Fibroblast of lung (primary cell): ENCODE results near the gene EOGT. TPM values are rescaled to one million over a fixed set of nuclear protein-coding genes. Genes with fewer than 3 reads are reported as not detected.

Source experiments
- DNase-seq, 2 donors: peaks; one replicate each; pipeline versions ENCODE4 v3.0.0 to v3.0.0-alpha.2; 2010; ENCODE audit warnings: low read depth in 2 of 2
- H2AFZ ChIP-seq: 2 replicates; pipeline ENCODE4 v1.5.1; 2012; ENCODE audit warnings: low read length, control low read depth, inconsistent platforms
- H3K27ac ChIP-seq: 2 replicates; pipeline ENCODE4 v1.5.1; 2011; ENCODE audit warnings: low read length, control low read depth; ENCODE audit not compliant: insufficient read depth
- H3K27me3 ChIP-seq: 2 replicates; pipeline ENCODE4 v1.5.1; 2011; ENCODE audit warnings: mild to moderate bottlenecking, low read length; ENCODE audit not compliant: control insufficient read depth, insufficient read depth
- H3K36me3 ChIP-seq: 2 replicates; pipeline ENCODE4 v1.5.1; 2011; ENCODE audit warnings: low read length; ENCODE audit not compliant: control insufficient read depth, insufficient read depth
- H3K4me1 ChIP-seq: 2 replicates; pipeline ENCODE4 v1.5.1; 2011; ENCODE audit warnings: low read length; ENCODE audit not compliant: control insufficient read depth, insufficient read depth; ENCODE audit errors: extremely low read depth
- H3K4me2 ChIP-seq: 2 replicates; pipeline ENCODE4 v1.5.1; 2011; ENCODE audit warnings: low read length, control low read depth; ENCODE audit not compliant: insufficient read depth; ENCODE audit errors: extremely low read depth
- H3K4me3 ChIP-seq, 4 experiments: fragments of 200-600 bp in 1 of 4; sonication (generic) in 1 of 4; replicated peaks in 1 of 4; 2 replicates each; pipeline ENCODE4 v1.5.1; 2011 to 2016; ENCODE audit warnings: low read length in 4 of 4, low read depth in 3 of 4, mild to moderate bottlenecking in 3 of 4, control low read depth in 2 of 4, inconsistent platforms in 1 of 4, mixed read lengths in 1 of 4; ENCODE audit not compliant: insufficient read depth in 1 of 4; ENCODE audit errors: control extremely low read depth in 1 of 4
- H3K79me2 ChIP-seq: 2 replicates; pipeline ENCODE4 v1.5.1; 2012; ENCODE audit warnings: mild to moderate bottlenecking, low read length, inconsistent platforms; ENCODE audit not compliant: control insufficient read depth, insufficient read depth
- H3K9ac ChIP-seq: 2 replicates; pipeline ENCODE4 v1.5.1; 2011; ENCODE audit warnings: mild to moderate bottlenecking, low read length, control low read depth; ENCODE audit not compliant: insufficient read depth
- H3K9me3 ChIP-seq: 2 replicates; pipeline ENCODE4 v1.5.1; 2012; ENCODE audit warnings: low read depth, low read length; ENCODE audit not compliant: control insufficient read depth, insufficient read depth
- H4K20me1 ChIP-seq: 2 replicates; pipeline ENCODE4 v1.5.1; 2011; ENCODE audit warnings: low read length; ENCODE audit not compliant: control insufficient read depth, insufficient read depth; ENCODE audit errors: extremely low read depth
- CTCF ChIP-seq, 2 donors: IDR thresholded peaks in 1 of 2; conservative IDR thresholded peaks in 1 of 2; 1 replicate in 1 of 2; 2 replicates in 1 of 2; pipeline ENCODE4 v1.5.1; 2011 to 2012; ENCODE audit warnings: low read length in 2 of 2, control low read depth in 1 of 2, inconsistent platforms in 1 of 2, low read depth in 1 of 2, mild to moderate bottlenecking in 1 of 2
- EZH2 ChIP-seq: IDR thresholded peaks from 2 replicates; pipeline ENCODE4 v1.5.1; 2012; ENCODE audit warnings: low read length, control low read depth, mild to moderate bottlenecking; ENCODE audit errors: missing control alignments
- polyA plus RNA-seq, 2 donors: library from polyadenylated mRNA; depleted of rRNA in 1 of 2; stranded (reverse) in 1 of 2; unstranded in 1 of 2; fragments of >200 nt; gene quantifications; 2 replicates each; pipeline ENCODE4 v1.2.1, GENCODE V29; 2011 to 2012; ENCODE audit warnings: missing spikeins in 1 of 2
- total RNA-seq: library from RNA; depleted of rRNA; stranded (reverse); fragments of >200 nt; gene quantifications from 2 replicates; pipeline ENCODE4 v1.2.1, GENCODE V29; 2014

Gene EOGT
- total and polyA plus RNA-seq, 2 donors (not counting 1 experiment from before 2014, with no cell fraction given): 30.6 to 50.9 TPM

DNA sequence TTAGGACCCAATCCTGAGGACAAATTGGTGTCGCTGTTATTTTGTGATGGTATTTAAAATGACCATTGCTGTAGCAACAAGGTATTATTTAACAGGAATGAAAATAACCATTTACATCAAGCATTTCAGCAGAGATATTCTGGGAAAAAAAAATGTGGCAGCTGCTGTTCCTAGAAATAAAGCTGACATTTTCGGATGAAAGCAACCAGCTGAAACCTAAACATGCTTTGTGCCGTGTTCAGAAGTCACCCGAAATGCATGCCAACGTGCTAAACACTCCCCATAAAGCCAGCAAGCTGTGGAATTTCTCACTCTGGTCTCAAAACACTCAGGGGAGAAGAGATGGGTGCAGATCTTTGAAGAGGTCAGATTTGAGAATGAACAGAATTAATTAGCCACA lies 49.6 kb downstream of the EOGT start:
- TF ChIP-seq EZH2 (no peak), CTCF (conservative IDR thresholded peaks at IDR 0.05 in 1 of 2, IDR thresholded peaks at IDR 0.05 in 1 of 2; ENCODE audit: low read depth in 1 of 2, low read length in 2 of 2) (no peak)
- no peak overlapping the region for H3K4me2 ChIP-seq
- no peaks in the 10 kb centered on the region for H3K36me3 ChIP-seq
- peaks cover 3% of the 10 kb centered on the region for H3K27me3 ChIP-seq
- H2AFZ ChIP-seq: no peak overlapping the region
- H3K4me3 ChIP-seq: no peak overlapping the region
- no peaks in the 10 kb centered on the region for H3K9me3 ChIP-seq
- H3K79me2 ChIP-seq: no peaks in the 10 kb centered on the region
- no peaks in the 10 kb centered on the region for H4K20me1 ChIP-seq
- no peak for DNase-seq
- H3K9ac ChIP-seq: no peak overlapping the region
- H3K4me1 ChIP-seq: no peaks in the 10 kb centered on the region
- no peak overlapping the region for H3K27ac ChIP-seq

- no peak for TF ChIP-seq CTCF (conservative IDR thresholded peaks at IDR 0.05 in 1 of 2, IDR thresholded peaks at IDR 0.05 in 1 of 2; ENCODE audit: low read depth in 1 of 2, low read length in 2 of 2)
- Histone ChIP-seq H3K4me3 (no peak overlapping the region), H3K79me2 (no peaks in the 10 kb centered on the region)
These were observed 50.1 kb downstream of the EOGT start for GRCh38 chr3:68963376-68963775.

DNA sequence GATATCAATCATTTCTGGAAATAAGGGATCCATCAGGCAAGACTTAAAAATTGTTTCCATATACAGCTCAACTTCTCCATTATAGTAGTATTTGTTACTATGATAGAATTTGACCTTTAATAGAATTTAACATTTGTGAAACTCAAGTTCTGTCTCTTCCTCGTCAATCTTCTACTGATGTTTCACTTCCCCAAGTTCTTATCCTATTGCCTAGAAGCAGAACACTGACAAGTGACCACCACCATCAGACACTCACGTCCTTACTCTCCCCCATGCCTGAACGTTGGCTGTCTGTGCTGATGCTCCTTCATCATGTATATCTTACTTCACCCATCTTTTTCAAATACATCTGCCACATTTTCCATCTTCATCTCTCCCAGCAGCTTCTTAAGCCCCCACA lies 54.6 kb downstream of the EOGT start:
- Histone ChIP-seq H3K79me2 (no peaks in the 10 kb centered on the region), H3K9ac (no peak overlapping the region), H3K9me3 (no peaks in the 10 kb centered on the region), H3K4me3 (no peak overlapping the region), H3K27me3 (peaks cover 3% of the 10 kb centered on the region), H3K27ac (no peak overlapping the region), H2AFZ (no peak overlapping the region), H3K4me1 (no peaks in the 10 kb centered on the region), H3K4me2 (no peak overlapping the region), H3K36me3 (no peaks in the 10 kb centered on the region), H4K20me1 (no peaks in the 10 kb centered on the region)
- no peak for TF ChIP-seq CTCF (conservative IDR thresholded peaks at IDR 0.05 in 1 of 2, IDR thresholded peaks at IDR 0.05 in 1 of 2; ENCODE audit: low read depth in 1 of 2, low read length in 2 of 2)
- TF ChIP-seq EZH2: no peak
- DNase-seq: no peak

More at GRCh38 chr3:68963376-68963775, 50.1 kb downstream of the EOGT start:
- Histone ChIP-seq H3K36me3 (no peaks in the 10 kb centered on the region), H2AFZ (no peak overlapping the region), H3K9me3 (no peaks in the 10 kb centered on the region), H3K27me3 (peaks cover 3% of the 10 kb centered on the region), H3K9ac (no peak overlapping the region), H3K27ac (no peak overlapping the region), H4K20me1 (no peaks in the 10 kb centered on the region), H3K4me1 (no peaks in the 10 kb centered on the region), H3K4me2 (no peak overlapping the region)
- no peak for DNase-seq
